Activated gamma-delta T cell (primary cell): ENCODE measurements around the gene RPL26.
A peak's percentile ranks its signal among the peaks of the same experiment; 100 is the strongest.

Experiments
- DNase-seq: peaks from one replicate; lab custom pipeline; 2025; lab: John Stamatoyannopoulos, UW
- total RNA-seq, 2 donors: gene quantifications; one replicate each; lab custom pipeline; 2026; lab: John Stamatoyannopoulos, UW

RPL26 gene
- 104 to 127 reads per million in 2 donors for total RNA-seq

DNA sequence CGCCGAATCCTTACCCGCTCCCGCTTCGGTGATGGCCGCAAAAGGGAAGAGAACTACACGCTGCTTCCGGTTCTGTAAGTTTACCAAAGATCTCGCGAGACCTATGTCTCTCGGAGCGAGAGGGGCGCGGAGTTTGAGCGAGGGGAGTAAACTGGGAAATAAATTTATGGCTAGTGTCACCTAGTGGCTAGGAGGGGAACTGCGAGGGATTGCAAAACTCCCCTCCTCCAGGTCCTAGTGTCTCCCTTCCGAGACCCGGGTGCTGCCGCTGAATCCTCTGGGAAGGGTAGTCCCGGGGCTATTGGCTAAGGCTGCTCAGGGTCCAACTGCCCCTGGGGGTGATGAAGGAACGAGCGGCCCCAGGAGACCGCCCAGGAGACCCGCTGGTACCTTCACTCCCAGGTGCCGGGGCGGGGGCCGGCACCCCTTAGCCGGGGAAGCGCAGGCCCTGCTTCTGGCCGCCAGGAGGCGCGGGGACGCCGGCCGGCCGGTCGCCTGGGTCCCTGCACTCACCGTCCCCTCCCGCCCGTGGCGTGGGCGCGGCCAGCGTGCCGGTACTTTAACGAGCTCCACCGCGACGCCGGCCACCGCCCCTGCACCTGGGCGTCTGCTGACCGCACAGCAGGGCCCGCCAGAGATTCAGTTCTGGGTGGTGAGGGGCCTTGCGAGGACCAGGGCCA is at the start of gene RPL26:
Gene RPL26 (minus strand): TSS at position 51 of the 680 bp plus-strand sequence. CDS start 883 bp downstream, outside the sequence.
- DNase-seq: peak; percentile 75

DNA sequence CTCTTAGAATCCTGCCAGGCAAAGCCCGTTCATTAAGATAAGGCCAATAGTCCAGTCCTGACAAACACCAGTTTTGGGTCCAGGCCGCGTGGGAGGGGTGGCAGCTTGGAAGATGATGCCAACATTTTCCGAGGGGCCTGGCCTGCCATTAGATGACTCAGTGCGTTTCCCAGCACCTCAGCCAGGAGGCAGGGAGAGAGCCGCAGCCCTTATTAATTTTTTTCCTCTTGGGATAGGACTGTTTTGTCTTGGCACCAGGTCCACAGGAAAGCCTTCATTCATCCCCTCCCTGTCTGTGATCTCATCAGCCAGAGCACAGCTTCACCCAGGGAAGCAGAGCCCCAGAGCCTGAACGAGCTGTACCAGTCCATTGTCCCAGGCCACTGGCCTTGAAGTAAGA is 48.0 kb upstream of the RPL26 start:
- no peak for DNase-seq

DNA sequence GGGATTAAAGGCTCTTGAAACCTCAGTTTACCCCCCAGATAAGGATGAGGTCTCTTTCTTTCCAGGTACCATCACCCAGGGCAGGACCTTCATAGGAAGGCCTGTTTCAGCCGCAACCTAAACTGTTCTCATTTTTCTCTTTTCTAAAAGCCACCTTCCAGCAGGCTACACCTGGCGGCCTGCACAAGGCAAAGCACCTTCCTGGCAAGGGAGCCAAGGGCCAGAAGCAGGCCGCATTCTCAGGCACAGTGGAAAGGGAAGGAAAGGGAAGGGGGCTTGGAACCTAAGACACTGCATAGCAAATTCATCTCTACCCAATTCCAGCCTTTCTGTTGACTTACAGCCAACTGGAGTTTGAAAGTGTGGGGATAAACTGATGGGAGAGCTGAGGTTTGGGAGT is 43.8 kb upstream of the RPL26 start:
- DNase-seq: no peak

DNA sequence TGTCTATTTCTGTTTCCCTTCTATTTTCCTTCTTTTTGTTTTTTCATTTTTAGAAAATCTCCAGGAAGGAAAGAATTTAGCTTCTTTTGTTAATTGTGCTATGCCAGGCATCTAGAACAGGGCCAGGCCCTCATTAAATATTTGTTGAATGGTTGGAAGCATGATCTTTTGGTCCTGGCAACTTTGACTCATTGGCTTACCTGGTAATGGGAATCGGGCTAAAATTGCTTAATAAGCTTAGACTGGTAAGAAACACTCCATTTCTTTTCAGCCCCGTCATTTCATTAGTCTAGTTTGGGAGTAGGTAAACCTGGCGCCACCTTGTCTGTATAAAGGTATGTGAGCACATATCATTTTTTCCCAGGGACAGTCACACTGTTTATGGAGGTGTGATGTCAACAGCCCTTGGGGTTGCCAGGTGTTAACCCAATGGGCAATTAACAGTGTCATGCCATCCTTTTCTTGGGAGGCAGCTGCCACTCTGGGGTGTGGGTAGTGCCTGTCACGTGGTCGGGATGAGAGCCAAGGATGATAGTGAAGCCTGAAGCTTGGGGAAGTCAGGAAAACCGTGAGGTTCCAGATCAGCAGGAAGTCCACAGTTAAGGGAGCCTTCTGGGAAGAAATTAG is 43.2 kb upstream of the RPL26 start:
- no peak for DNase-seq

DNA sequence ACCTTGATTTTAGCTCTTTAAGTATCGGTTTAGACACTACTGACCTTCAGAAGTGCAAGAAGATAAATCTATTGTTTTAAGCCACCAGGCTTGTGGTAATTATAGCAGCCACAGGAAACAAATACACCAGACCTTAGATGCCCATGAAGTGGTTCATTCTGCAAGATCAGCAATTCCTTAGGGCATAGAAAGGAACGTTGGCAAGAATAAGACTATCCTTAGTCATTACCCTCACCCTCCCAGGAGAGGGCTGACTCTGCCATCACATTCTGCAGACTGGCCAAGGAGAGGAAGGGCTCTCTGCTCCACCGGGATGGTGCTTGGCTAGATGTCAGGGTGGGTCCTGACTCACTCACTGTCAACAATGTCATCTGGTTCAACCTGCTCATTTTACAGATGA is 38.6 kb upstream of the RPL26 start:
- no peak for DNase-seq

DNA sequence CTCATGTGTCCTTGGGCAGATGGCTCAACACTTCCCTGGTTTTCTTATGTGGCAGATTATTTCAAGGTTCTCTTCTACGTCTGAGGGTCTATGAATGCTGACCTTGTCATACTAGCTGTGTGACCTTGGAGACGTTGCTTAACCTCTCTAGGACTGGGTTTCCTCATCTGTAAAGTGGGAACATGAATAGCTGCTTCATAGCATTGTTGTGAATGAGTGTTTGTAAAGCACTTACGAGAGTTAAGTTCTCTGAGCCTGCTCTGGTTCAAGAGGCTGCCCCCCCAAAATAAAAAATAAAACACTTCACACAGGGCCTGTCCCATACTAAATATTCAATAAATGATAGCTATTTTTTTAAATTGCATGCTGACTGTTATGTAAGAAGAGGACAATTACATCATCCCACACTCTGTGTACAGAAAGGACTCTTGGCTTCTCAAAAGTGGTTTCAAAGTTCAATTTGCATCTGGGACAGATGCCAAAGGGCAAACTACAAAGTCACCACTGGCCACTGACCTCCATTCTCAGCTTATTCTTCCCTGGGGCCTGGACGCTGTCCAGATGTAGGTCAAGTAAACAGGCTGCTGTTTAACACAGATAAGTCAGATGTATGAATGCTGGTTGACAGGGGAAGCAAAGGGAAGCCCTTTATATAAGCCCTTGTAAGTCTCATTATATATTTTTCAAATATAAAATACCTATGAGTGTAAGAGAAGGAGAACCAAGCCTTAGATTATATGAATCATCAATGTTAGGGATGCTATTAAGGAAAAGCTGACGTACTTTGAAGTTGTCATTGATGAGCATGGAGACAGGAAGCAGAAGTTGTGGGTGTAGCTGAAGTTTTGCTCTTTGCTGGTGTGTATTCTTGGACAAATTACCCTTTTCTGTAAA is 37.3 kb upstream of the RPL26 start:
- no peak for DNase-seq

DNA sequence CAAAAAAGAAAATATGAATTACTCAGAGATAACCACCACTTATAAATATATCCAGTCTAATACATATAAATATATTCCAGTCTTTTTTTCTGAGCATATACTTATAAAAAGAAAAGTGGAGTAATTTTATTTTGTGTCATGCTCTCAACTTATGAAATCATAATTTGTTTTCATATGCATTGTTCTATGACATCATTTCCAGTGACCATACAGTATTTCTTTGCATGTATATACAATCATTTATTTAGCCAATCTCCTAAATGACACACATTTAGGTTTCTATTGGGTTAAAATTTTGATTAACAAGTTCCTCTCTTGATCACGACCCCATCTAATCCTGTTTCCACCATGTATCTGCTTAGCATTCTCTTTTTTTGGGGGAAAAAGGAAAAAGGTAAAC is 36.3 kb upstream of the RPL26 start:
- no peak for DNase-seq

DNA sequence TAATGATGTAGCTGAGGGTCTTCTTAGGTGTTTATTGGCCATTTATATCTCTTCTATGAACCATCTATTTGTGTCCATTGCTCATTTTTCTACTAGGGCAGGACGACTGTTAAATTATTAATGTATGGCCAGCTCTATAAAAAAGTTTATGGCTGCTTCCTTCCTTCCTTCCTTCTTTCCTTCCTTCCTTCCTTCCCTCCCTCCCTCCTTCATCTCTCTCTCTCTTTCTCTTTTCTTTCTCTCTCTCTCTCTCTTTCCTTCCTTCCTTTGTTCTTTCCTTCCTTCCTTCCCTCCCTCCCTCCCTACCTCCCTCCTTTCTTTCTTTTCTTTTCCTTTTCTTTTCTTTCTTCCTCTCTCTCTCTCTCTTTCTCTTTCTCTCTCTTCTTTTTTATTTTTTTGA is 35.5 kb upstream of the RPL26 start:
- DNase-seq: no peak

DNA sequence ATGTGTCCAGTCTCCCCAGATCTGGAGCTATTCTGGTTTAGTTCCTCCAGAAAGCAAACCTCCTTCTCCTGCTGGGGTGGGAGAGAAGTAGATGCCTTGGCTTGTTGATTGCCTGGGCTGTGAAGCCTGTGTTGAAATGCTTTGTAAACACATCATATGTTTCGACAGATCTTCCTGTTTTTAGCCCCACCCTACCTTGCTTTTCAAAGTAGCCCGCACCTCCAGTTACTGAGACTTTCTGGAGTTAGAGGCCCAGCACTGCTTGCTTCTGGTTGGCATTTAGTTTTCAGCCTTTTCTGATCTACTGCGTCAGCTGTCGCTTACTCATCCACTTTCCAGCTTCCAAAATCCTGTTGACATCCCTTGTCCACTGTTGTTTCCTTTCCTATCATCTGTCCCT is 34.8 kb upstream of the RPL26 start:
- DNase-seq: no peak

DNA sequence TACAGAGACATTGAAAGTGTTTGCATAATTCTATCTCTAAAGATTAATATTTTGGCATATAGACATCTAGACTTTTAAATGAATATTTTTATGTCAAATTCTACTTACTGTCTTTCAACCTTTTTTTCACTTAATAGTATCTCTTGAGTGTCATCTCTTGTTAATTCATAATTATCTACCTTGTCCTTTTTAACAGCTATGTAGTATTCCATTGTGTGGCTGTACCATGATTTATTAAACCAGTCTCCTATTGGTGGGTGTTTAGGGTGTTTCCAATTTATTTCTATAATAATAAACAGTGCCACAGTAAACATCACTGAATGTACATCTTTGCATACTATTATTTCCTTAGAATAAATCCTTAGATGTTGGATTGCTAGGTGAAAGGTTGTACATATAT is 30.9 kb upstream of the RPL26 start:
- DNase-seq: no peak

DNA sequence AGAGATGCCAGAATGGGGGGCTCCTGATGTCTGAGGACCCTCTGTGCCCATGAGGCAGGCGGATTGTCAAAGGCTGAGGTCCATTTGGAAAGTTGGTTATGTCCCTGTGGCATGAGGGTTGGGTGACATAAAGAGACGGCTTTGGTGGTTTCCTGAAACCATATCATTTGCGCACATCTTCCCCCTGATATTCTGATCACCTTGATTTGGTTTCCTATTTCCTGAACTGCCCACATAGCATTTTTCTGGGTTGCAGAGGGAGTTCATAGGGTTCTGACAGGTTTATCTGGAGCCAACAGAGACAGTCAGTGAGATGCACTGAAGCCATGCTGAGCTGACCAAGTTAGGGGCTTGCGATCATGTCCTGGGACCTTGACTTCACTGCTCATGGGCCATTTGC is 30.3 kb upstream of the RPL26 start:
- DNase-seq: no peak

DNA sequence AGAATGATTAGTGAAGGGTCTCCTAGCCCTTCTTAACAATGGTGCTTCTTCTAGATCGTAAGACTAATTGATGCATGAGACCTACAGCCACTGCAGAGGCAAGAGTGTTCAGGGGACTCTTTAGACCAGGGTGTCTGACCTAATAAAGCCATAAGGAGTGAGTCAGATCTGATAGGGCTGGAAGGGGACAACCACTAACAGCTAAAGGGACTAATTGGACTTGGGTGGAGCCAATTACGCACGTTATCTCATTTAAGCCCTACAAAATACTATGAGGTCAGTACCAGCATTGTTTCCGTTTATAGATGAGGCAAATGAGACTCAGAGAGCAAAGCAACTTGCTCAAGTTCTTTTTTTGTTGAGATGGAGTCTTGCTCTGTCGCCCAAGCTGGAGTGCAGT is 29.1 kb upstream of the RPL26 start:
- no peak for DNase-seq

DNA sequence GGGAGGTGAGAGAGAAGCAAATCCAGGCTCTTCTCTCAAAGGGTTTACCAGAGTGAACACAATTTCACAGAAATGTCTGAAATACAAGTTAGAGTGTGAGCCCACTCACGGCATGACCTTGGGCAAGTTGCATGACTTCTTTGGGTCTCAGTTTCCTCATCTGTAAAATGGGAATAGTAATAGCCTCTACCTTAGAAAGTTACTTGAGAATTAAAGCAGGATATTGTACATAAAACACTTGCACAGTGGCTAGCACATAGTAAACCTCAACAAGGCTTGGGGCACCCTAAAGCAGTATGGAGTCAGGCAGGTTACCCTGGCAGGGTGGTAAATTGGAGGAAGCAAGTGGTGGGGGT is 27.9 kb upstream of the RPL26 start:
- DNase-seq: no peak

DNA sequence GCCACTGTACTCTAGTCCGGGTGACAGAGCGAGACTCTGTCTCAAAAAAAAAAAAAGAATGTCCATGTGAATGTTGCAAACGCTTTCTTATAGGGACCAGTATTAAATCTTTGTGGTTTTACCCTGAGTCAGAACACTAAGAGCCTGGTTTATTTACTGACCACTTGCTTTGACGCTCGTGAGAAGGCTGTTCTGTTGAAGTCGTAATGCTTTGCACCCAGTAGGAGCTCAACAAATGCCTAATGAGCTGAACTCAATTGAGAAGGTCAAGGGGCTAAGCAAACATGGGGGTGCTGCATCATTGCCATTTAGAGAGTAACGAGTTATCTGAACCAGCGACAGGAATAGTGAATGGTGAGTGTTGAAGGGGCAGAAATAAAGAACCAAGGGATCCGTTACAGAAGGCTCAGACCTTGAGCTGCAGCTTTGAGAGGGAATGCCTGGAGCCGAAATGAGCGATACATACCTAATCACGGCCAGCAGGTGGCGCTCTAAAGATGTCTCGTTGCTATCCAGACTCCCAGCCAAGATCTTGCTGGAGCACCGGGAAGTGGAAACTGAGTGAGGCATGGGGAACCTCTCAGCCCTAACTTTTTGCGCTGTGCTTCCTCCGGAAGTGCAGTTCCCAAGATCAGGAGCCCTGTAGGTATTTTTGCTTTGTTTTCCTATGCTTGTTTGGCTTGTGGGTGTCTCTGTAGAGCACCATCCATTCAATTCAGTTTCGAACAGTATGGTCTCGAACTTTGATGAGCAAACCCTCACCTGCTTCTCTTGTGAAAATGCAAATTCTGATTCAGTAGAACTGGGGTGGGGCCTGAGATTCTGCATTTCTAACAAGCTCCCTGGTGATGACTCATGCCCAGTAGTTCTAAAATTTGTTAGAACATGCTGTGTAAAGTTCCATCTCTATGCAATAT is 27.2 kb upstream of the RPL26 start:
- DNase-seq: no peak

DNA sequence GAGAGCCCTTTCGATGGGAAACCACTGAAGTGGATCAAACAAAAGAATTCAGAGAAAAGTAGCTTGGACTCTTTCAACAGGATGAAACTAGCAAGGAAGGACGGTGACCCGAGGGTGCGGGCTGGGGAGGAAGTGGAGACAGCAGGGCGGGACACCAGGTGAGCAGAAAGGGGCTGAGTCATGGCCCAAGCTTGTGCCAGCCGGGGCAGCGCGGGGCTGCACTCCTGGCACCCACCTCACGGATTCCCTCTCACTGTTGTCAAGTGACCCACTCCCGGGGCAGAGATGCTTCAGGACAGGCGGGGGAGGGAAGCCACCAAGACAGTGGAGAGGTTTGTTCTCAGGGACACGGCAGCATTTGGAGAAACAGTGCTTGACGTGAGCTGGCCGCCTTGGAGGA is 25.4 kb upstream of the RPL26 start:
- no peak for DNase-seq

DNA sequence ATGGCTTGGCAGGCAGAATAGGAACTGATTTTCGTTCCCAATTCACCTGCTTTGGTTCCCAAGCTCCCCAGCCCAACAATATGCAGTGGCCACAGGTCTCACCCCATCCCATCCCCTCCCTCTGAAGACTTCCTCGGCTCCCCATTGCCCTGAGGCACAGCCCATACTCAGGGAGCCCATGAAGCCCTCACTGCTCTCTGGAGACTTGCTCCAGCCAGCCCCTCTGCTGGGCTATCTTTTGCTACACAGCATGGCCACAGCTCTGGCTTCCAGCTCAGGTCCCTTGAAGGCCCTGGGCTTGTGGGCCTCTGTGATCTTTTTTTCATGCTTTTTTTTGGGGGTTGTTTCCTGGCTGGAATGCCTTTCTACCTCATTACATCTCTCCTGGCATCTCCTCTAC is 23.2 kb upstream of the RPL26 start:
- no peak for DNase-seq

DNA sequence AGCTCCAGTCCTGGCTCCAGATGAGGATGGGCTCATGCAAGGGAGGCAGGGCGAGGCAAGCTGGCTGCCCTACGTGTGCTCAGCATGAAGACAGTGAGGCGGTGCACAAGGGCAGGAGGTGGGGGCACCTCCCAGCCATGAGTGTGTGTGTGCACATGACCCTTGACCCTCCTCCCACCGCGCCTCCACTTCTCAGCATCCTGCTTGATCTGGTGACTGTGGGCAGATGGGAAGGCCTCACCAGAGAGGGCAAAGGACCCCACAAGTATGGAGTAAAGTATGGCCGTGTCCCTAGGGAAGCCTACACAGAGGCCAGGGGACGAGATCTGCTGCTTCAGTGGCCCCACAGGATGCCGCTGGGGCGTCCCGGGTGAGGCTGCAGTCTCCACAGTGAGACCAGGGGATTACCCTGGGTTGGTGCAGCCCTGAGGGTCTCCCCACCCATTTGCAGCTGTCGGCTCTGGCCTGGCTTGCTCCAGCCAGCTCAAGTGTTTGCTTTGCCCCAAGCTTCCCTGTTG is 22.6 kb upstream of the RPL26 start:
- no peak for DNase-seq

DNA sequence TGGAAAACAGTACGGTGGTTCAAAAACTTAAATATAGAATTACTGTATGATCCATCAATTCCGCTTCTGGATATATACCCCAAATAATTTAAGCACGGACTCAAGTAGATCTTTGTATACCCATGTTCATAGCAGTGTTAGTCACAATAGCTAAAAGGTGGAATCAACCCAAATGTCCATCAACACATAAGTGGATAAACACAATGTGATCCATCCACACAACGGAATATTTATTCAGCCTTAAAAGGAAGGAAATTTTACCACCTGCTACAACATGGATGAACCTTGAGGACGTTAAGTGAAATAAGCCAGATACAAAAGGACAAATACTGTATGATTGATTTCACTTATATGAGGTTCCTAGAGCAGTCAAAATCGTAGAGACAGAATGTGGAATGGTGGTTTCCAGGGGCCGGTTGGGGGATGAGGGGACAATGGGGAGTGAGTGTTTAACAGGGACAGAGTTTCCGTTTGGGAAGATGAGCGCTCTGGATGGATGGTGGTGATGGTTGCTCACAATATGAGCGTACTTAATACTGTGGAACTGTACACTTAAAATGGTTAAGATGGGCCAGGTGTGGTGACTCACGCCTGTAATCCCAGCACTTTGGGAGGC is 20.0 kb upstream of the RPL26 start:
- DNase-seq: no peak

DNA sequence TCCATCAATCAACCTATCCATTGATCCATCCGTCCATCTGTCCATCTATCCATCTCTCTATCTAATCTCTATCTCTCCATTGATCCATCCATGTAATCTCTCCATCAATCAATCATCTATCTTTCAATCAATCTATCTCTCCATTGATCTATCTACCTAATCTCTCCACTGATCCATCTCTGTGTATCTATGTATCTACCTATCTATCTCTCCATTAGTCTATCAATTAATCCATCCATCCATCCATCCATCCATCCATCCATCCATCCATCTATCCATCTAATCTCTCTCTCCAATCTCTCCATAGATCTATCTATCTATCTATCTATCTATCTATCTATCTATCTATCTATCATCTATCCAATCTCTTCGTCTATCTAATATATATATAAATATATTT is 18.1 kb upstream of the RPL26 start:
- no peak for DNase-seq

DNA sequence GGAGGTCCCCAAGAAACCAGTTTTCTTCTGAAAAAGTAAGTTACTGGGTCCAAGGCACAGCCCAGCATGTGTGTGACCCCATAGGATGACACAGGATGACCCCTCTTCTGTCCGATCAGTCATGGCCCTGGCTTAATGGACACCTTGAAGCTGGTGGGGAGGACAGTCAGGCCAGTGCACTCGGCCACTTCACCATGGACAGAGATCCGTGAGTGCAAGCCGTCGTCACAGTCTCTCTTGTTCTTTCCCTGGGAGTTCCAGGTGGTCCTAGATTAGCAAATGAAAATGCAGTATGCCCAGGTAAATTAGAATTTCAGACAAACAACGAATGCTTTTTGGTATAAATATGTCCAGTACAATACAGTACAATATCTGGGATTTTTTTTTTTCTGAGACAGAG is 16.0 kb upstream of the RPL26 start:
- DNase-seq: no peak

DNA sequence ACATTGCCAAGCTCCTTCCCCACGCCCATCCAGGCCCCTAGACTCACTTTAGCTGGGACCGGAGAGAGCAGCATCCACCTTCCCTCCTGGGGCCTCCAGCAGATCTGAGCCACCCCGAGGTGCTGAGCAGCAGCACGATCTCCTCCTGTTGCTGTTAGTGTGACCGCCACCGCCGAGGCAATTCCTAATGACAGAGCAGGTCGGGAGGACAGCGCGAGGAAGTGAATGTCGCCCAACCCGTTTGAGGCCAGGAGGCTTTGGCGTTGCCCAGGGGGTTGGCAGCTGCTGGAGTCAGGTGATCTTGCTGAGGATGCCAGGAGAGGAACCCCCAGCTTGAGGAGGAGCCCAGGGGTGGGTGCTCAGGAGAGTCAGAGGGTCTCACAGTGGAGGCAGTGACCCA is 14.6 kb upstream of the RPL26 start, which contains the start of gene RNF222:
Gene RNF222 (minus strand): TSS at position 192 of the 400 bp plus-strand sequence. CDS start 4,366 bp downstream, outside the sequence.
- no peak for DNase-seq
